ENCODE results near the gene SURF2.
A peak's percentile ranks its signal among the peaks of the same experiment; 100 is the strongest.
"Not testable (repeated sequence)": the region's sequence is repeated elsewhere in the genome, so short reads cannot be mapped to it uniquely, and the experiment has no call there.

Gene SURF2

DNA sequence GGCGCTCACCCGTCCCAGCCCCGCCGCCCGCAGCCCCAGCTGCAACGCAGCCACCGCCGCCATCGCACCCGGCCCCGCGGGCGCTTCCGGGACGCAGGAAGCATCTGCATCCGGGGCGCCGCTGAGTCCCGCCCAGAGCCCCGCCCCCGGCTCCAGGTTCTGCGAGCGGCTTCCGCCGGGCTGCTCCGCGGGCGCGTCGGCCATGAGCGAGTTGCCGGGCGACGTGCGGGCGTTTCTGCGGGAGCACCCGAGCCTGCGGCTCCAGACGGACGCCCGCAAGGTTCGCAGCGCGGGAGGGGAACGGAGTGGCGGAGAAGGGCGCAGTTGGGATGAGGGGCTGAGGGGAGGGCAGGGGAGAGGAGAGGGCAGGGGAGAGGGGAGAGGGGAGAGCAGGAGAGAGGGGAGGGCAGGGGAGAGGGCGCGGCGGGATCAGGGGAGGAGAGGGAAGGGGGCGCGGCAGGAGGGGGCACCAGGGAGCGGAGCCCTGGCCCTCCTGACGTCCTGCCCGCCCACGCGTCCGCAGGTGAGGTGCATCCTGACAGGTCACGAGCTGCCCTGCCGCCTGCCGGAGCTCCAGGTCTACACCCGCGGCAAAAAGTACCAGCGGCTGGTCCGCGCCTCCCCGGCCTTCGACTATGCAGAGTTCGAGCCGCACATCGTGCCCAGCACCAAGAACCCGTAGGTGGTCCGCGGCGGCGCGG lies at the start of gene SURF2, which contains the start of gene SURF1:
Gene SURF2, plus strand, starts transcription at position 160 of the 701 bp plus-strand sequence. Its CDS starts 43 bp downstream, at position 203.
Gene SURF1, minus strand, starts transcription at position 97 of the 701 bp plus-strand sequence. Its CDS starts 34 bp downstream, at position 63.
- DNase-seq = peak; percentile 75

DNA sequence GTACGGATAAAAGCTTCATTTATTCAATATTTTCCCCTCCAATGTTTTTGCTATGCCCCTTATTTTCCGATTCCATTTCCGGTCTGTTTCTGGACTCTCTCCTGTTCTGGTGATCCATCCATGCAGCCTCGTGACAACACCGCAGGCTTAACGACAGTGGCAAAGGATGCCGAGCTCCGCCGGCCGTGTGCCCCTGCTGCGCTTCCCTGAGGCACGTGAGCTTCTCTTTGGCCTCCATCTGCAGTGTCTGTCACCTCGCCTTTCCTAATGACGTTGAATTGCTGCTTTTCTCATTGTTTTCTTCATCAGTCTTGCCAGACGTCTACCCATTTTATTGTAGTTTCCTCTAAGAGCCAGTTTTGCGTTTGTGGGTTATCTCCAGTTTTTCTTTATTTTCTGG lies 49.0 kb upstream of the SURF2 start:
- DNase-seq = no peak

DNA sequence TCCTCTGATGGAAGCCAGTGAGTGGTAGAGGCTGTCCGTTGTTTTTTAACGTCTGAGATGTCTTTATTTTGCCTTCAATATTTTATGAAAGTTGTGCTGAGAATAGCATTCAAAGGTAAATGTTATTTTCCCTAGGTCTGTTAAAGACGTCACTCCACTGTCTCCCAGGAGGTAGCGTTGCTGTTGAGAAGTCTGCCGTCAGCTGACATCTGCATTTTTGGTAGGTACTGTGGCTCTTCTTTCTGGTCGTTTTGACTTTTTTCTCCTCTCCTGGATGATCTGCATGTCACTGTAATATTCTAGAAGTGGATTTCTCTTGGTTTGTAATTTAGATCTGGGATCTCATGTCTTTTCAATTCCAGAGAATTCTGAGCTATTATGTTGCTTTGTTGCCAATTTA lies 46.7 kb upstream of the SURF2 start:
- DNase-seq = no peak

DNA sequence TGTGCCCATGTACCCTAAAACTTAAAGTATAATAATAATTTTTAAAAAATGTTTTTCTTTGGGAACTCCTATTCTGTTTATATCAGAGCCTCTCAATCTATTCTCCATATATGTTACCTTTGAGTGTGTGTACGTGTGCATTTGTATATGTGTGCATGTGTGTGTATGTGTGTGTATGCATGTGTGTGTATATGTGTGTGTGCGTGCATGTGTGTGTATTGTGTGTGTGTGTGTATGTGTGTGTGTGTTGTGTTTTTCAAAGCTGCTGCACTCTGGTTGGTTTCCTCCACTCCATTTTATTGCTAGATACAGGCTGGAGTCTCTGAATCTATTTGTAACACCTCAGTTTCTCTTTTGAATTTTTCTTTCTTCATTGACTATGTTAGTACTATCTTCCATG lies 40.4 kb upstream of the SURF2 start:
- DNase-seq = no peak

DNA sequence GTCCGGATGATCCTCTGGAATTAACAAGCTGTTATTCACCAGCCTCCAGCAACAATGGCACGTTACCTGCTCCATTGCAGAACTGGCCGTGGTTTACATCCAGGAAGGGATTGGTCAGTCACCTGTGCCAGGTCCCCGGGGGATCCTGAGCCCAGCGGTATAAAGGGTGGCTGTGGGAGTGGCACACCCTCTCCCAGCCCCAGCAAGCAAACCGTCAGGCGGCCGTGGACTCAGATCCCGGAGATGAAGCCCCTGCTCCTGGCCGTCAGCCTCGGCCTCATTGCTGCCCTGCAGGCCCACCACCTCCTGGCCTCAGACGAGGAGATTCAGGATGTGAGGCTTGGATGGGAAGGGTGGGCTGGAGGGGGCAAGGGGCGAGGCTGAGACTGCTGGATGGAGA lies 38.8 kb upstream of the SURF2 start:
- not testable (repeated sequence) for DNase-seq

DNA sequence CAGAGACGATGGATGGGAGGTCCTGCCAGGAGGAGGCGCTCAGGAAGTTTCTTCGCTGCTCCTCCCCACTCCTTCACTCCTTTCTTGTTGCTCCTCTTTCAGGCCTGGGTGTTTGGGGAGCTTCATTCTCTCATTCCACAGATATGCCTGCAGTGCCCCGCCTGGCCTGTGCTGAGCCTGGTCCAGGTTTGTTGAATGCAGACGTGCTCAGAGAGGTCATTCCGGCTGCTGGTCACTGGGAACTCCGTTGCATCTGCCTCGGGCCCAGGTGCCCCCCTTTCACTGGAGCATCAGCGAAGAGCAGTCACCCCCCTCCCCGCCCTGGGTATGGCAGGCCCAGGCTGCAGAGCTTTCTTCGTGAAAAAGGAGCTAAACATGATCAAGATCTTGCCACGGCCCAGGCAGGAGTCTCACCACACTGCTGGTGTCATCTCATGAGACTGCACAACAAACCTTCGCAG lies 35.9 kb upstream of the SURF2 start:
- no peak for DNase-seq

DNA sequence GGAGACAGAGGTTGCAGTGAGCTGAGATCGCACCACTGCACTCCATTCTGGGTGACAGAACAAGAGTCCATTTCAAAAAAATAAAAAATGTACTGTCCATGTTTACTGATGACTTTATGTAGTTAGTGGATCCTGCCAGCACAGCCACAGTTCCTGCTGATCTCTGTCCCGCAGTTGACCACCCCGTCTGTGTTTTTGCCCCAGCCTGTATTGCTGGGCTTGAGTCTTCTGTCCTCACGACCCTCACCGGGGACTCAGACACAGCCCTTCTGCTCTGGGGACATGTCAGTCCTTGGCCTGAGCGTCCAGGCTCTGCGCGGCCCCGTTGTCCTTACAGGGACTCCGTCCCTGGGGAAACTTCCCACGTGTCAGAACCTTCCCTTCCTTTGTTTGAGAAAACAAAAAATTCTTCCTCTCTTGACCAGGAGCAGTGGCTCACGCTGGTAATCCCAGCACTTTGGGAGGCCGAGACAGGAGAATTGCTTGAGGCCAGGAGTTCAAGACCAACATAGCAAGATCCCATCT lies 34.9 kb upstream of the SURF2 start:
- no peak for DNase-seq

DNA sequence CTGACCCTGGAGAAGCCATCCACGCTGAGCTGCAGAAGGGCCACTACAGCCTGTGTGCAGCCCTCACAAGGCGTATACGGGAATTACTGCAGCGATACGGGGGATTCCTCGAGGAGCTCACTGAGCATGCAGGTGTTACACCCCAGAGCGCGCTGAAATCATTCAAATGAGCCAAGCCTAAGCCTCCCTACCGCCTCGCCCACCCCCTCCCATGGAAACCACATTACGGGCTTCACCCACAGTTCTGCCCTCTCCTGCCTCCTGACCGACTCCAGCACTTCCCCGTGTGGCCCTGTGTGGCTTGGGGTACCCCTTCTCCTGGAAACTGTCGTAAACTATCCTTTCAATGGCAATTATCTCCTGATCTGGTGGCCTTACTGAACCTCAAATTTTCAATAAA lies 33.6 kb upstream of the SURF2 start:
- DNase-seq = no peak

DNA sequence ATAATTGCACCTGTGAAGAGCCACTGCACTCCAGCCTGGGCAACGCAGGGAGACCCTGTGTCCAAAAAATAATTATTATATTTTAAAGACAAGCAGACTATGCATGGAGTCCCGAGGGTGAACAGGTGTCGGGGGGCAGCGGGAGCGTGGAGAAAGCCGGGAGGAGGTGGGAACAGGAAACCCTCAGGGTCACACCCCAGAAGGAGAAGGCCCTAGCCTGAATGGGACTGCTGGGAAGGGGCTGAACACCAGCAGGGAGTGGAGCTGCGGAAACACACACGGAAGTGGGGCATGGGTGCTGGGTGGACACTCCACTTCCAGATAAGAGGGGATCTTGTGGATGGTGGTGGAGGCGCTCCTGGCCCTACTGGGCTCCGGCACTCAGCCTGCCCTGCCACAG lies 33.1 kb upstream of the SURF2 start:
- DNase-seq = no peak

DNA sequence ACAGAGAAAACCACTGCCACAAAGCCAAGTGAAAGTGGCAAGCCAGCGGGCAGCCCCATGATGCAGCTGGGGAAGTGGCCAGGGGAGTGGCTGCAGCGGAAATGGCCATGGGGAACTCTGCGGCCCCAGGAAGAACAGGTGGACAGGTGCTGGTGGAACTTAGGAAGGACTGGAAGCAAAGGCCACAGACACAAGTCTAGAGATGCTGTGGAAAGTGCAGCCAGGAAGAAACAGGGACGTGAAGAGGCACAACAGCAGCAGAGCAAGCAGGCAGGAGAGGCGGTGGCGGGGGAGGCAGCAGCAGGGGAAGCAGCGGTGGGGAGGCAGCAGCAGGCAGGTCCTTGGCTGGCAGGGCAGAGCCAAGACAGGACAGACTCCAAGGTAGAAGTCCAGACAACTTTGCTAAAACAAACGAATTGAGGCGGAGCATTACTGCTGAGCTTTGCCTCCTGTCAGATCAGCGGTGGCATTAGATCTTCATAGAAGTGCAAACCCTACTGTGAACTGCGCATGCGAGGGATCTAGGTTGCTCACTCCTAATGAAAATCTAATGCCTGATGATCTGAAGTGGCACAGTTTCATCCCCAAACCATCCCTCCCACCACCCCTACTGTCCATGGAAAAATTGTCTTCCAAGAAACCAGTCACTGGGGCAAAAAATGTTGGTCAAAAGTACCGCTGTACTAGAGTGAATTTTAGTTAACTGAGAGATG lies 32.2 kb upstream of the SURF2 start:
- DNase-seq = no peak

DNA sequence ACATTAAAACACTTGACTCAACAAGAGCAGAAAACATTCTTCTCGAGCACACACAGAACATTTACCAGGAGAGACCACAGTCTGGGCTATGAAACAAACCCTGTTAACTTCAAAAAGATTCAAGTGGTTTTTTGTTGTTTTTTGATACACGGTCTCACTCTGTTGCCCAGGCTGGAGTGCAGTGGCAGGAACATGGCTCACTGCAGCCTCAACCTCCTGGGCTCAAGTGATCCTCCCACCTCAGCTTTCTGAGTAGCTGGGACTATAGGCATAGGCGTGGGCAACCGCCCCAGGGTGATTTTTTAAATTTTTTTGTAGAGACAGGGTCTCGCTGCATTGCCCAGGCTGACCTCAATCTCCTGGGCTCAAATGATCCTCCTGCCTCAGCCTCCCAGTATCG lies 29.3 kb upstream of the SURF2 start:
- DNase-seq = not testable (repeated sequence)

DNA sequence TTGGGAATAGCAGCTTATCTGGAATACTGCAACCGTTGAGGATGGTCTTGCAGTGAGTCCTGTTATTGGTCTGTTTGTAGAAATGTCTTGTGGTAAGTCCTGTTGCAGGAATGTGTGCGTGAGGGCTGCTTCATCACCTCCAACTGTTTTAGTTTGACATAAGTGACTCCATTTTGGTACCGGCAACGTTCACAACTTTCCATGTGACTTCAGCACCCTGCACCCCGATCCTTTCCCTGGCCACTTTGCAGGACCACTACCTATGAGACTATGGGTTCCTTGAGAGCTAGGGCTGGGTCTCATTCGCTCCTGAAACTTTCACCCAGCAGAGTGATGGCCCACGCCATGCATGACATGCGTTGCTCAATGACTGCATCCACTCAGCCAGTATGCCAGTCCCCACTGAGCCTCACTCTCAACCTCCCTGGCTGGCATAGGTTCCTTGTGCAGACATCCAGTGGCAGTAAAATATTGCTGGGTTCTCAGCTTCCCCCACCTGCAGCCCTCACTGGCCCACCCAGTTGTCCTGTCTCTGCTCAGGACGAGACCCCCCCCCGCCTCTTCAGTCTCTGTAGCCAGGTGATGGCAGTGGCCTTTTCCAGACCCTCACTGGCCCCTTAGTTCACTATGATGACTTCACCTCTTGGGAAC lies 28.4 kb upstream of the SURF2 start:
- no peak for DNase-seq

DNA sequence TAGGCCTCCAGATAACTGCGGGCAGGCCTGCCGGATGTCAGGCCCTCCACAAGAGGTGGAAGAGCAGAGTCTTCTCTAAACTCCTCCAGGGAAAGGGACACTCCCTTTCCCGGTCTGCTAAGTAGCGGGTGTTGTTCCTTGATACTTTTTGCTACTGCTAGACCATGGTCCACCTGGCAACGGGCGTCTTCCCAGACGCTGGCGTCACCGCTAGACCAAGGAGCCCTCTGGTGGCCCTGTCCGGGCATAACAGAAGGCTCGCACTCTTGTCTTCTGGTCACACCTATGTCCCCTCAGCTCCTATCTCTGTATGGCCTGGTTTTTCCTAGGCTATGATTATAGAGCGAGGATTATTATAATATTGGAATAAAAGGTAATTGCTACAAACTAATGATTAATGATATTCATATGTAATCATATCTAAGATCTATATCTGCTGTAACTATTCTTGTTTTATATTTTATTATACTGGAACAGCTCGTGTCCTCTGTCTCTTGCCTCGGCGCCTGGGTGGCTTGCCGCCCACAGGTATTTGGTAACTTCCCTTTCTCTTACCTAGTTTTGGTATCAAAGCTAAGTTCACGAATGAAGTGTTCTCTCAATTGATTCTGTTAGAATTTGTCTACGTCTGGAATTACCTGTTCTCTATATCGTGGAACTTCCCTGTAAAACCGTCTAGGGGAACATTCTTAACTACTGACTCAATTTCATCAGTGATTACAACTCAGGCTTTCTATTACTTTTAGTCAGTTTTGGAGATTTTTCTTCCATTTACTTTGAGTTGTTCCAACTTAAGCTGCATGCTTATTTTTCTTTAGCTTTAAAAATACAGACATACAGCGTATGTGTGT lies 26.8 kb upstream of the SURF2 start:
- DNase-seq = not testable (repeated sequence)

DNA sequence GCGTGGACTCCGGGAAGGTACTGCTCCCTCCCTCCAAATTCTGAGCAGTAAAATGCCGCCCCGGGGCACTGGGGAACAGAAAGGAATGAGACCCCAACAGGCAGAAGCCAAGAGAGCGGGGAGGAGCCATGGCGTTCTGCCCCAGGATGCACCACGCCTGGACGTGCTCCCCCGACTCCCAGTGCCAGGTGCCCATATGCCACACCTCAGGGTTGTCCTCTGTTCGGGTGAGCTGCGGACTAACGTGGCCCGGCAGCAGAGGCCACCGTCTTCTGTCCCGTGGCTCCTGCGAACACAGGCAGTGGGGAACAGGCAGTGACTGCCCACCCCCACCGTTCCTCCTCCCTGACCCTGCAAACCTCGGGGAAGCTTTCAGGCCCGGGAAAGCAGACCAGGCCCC lies 25.1 kb upstream of the SURF2 start:
- no peak for DNase-seq

DNA sequence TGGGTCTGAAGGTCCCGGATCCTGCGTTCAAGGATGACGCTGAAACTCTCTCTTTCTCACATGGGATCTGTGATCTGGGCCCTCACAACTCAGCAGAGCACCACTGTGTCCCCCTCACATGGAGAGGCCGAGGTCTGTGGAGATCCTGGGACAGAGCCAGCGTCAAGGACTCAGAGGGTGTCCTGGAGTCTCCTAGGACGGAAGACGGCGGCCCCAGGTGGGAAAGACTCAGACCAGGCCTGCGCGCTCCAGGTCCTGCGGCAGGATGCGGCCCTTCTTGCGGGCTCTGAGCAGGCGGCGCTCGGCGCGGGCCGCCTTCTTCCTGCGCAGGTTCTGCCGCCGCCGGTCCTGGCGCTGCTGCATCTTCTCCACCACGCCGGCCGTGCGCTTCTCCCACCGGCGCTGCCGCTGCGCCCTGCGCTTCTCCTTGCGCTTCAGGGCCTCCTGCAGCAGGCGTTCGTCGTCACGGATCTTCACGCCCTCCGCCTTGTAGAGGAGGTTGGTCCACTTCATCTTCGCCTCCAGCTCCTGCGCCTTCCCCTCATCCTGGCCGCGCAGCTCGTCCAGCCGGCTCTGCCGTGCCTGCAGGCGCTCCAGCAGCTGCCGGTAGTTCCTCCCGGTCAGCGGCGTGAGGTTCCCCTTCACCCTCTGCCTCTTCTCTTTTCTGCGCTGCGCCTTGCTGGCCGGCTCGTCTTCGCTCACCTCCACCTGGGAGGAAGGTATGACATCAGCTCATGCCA lies 24.5 kb upstream of the SURF2 start:
- no peak for DNase-seq

DNA sequence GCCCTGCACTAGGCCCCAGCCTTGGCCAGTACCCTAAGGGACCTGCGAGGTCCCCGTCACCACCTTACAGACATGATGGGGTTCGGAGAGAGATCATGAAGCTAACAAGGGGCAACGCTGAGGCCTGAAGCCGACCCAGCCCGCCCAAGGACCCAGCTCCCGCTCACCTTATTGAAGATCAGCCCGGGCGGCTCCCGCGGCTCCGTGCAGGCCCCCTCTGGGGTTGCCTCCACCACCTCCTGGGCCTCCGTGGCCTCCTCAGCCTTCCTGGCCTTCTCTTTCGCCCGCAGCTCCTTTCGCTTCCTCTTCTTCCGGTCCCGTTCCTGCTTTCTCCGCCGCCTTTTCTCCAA lies 24.0 kb upstream of the SURF2 start:
- DNase-seq = no peak

DNA sequence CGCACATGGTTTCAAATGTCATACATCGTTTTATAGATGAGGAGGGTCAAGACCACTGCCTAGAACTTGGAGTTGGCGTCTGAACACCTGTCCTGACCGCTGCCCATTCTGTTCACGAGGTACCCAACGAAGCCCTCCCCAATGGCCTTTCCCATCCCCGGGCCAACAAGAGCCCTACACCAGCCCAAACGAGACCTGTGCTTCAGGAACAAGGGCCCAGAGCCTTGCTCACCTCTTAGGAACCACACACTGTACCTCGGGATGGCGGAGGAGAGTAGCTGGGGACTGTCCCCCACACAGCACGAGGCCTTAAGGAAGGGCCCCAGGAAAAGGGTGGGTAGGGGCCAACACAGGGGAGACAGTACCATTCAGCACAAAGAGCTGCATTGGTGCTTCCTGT lies 23.3 kb upstream of the SURF2 start:
- no peak for DNase-seq

DNA sequence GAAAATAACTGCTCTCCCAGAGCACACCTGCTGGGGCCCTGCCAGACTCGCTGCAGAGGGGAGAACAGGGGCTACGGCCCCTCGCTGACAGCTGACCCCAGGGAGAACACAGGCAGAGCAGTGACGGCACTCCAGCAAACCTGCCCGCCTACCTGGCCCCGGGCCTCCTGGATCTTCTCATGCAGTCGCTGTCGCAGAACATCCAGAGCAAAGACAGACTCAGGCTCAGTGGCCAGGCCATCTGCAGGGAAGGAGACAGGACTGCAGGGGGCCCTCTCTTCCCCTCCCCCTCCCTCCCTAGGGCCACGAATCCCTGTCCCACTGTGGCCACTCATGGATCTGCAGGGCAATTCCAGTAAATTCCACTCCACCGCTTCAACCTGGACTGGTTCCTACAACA lies 22.8 kb upstream of the SURF2 start:
- DNase-seq = no peak

DNA sequence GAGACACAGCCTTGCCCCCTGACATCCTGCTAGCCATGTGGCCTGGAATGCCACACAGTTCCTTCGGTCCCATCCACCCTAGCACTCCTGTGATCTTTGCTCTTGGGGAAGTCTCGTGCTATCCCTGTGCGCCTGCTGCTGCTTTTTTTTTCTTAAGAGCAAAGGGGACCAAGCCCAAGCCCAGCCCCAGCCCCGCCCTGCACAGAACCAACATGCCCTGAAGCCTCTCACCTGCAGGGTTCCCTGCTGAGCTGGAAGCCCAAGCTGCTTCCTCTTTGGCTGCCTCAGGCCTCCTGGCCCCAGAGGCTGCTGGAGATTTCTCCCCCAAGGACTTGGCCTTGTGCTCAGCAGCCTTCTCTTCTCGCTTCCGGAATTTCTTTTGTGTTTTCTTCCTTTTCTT lies 22.2 kb upstream of the SURF2 start:
- no peak for DNase-seq

DNA sequence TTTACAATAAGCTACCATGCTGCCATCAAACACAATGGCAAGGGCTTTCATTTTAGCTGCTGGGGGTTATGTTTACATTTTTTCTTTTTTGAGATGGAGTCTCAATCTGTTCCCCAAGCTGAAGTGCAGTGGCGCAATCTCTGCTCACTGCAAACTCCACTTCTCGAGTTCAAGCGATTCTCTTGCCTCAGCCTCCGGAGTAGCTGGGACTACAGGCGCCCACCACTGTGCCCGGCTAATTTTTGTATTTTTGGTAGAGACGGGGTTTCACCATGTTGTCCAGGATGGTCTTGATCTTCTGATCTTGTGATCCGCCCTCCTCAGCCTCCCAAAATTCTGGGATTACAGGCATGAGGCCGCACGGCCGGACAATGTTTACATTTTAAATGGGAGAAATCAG lies 21.5 kb upstream of the SURF2 start:
- DNase-seq = not testable (repeated sequence)

DNA sequence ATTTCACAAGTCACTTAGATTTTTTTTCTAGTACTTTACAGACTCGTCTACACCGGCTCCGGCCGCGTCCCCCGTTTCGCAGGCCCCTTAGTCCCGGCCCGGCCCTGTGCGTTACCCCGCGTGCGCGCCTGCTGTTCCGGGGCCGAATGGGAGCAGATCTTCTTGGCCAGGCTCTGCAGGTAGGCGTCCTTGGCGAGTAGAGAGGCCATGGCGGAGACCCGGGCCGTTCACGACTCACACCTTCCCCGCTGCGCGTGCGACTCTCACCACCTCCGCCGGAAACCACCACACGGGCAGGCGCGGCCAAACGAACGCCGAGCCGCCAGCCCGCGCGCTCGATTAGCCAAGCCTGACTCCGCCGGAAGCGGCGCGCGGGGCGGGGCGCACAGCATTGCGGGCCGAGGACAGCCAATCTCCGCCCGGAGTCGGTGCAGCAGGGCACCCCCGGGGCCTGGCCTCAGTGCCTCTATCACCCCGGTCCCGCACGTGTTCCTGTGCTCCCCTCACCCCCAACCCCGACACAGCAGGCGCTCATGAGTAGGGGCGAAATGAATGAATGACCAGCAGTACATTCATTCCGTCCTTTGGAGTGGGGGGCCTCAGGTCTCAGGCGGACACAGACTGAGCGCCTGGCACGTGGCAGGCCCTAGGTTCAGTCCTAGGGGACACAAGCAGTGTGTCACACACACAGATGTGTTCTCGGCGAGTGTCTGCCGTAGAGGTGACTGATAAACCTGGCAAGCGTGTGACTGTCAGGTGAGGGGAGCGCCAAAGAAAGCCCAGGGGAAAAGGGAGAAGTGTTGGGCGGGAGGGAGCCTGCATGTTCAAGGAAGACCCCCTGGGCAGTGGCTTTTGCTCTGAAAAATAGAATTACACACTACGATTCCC lies 20.2 kb upstream of the SURF2 start, which contains the start of gene SURF6:
Gene SURF6, minus strand, starts transcription at position 265 of the 888 bp plus-strand sequence. Its CDS starts 56 bp downstream, at position 209.
- DNase-seq = peak; percentile 90
